Keratinocyte (primary cell): Measurements from ENCODE around the gene SNX6. TPM values are rescaled to one million over a fixed set of nuclear protein-coding genes. Genes with fewer than 3 reads are reported as not detected.
"Not testable (repeated sequence)": the region's sequence is repeated elsewhere in the genome, so short reads cannot be mapped to it uniquely, and the experiment has no call there.

Experiments used
- DNase-seq: peaks from one replicate; pipeline ENCODE4 v3.0.0-alpha.2; 2011; ENCODE audit warnings: low read depth, missing footprints, low spot score
- FAIRE-seq: peaks from 2 replicates; lab custom pipeline; 2011; peaks lifted over from hg19 to GRCh38; lab: Jason Lieb, UNC
- H2AFZ ChIP-seq: 2 replicates; pipeline ENCODE4 v1.6.0; 2012; ENCODE audit warnings: low read length, control low read depth, inconsistent platforms; ENCODE audit not compliant: control insufficient read depth
- H3K27ac ChIP-seq: 2 replicates; pipeline ENCODE4 v1.5.1; 2011; ENCODE audit warnings: low read length; ENCODE audit not compliant: control insufficient read depth, insufficient read depth
- H3K27me3 ChIP-seq: 3 replicates; pipeline ENCODE4 v1.6.0; 2011; ENCODE audit warnings: low read length; ENCODE audit not compliant: control insufficient read depth, insufficient read depth; ENCODE audit errors: extremely low read depth
- H3K36me3 ChIP-seq, 2 experiments: 2 replicates in 1 of 2; 3 replicates in 1 of 2; pipeline ENCODE4 v1.5.1; 2011; ENCODE audit warnings: low read length in 2 of 2, mild to moderate bottlenecking in 1 of 2; ENCODE audit not compliant: control insufficient read depth in 2 of 2, insufficient read depth in 2 of 2; ENCODE audit errors: extremely low read depth in 1 of 2
- H3K4me1 ChIP-seq: 3 replicates; pipeline ENCODE4 v1.5.1; 2011; ENCODE audit warnings: low read length; ENCODE audit not compliant: control insufficient read depth, insufficient read depth; ENCODE audit errors: extremely low read depth
- H3K4me2 ChIP-seq: 3 replicates; pipeline ENCODE4 v1.6.0; 2011; ENCODE audit warnings: low read depth, low read length; ENCODE audit not compliant: control insufficient read depth, insufficient read depth; ENCODE audit errors: extremely low read depth
- H3K4me3 ChIP-seq, 3 experiments: fragments of 200-600 bp in 1 of 3; sonication (generic) in 1 of 3; 2 replicates in 2 of 3; 3 replicates in 1 of 3; pipeline ENCODE4 v1.5.1; 2011 to 2016; ENCODE audit warnings: low read length in 3 of 3, mild to moderate bottlenecking in 3 of 3, control low read depth in 2 of 3, inconsistent platforms in 1 of 3, low read depth in 1 of 3, mixed read lengths in 1 of 3, mixed run types in 1 of 3, moderate library complexity in 1 of 3; ENCODE audit not compliant: control insufficient read depth in 2 of 3, insufficient read depth in 2 of 3; ENCODE audit errors: extremely low read depth in 1 of 3
- H3K79me2 ChIP-seq: 2 replicates; pipeline ENCODE4 v1.6.0; 2012; ENCODE audit warnings: low read length; ENCODE audit not compliant: control insufficient read depth, insufficient read depth
- H3K9ac ChIP-seq: 3 replicates; pipeline ENCODE4 v1.6.0; 2011; ENCODE audit warnings: low read length; ENCODE audit not compliant: control insufficient read depth, insufficient read depth; ENCODE audit errors: extremely low read depth
- H3K9me1 ChIP-seq: 3 replicates; pipeline ENCODE4 v1.6.0; 2011; ENCODE audit warnings: low read length; ENCODE audit not compliant: control insufficient read depth, insufficient read depth; ENCODE audit errors: extremely low read depth
- H3K9me3 ChIP-seq: 2 replicates; pipeline ENCODE4 v1.5.1; 2012; ENCODE audit warnings: low read depth, low read length; ENCODE audit not compliant: control insufficient read depth
- H4K20me1 ChIP-seq: 3 replicates; pipeline ENCODE4 v1.6.0; 2011; ENCODE audit warnings: low read length; ENCODE audit not compliant: control insufficient read depth, insufficient read depth; ENCODE audit errors: extremely low read depth
- dilution Hi-C: fragments of 300-500 bp; cut with MboI; formaldehyde crosslinking; loops from one replicate; pipeline ENCODE4 v1.7.0; 2020; ENCODE audit warnings: low sequenced_read_pairs; ENCODE audit not compliant: extremely low pct_ligation_motif_present
- polyA plus RNA-seq, 5 experiments: library from polyadenylated mRNA; depleted of rRNA in 3 of 5; stranded (reverse) in 3 of 5; stranded (forward) in 1 of 5; unstranded in 1 of 5; fragments of >200 nt; gene quantifications; 1 replicate in 1 of 5; 2 replicates in 3 of 5; 3 replicates in 1 of 5; pipeline versions ENCODE4 v1.2.1 to v1.2.3, GENCODE V29; 2011 to 2012; ENCODE audit warnings: missing spikeins in 2 of 5, low read depth in 1 of 5, low replicate concordance in 1 of 5
- small RNA-seq, 3 experiments: library from RNA; depleted of rRNA; stranded (forward); fragments of <200 nt; gene quantifications; one replicate each; pipeline ENCODE3, GENCODE V24; 2012; ENCODE audit warnings: low read depth in 3 of 3, low replicate concordance in 1 of 3; ENCODE audit not compliant: insufficient read length in 3 of 3

The SNX6 gene
- polyA plus RNA-seq, 1 donor (not counting 4 experiments of a cell fraction or from before 2014, with no cell fraction given), result 137 TPM

DNA sequence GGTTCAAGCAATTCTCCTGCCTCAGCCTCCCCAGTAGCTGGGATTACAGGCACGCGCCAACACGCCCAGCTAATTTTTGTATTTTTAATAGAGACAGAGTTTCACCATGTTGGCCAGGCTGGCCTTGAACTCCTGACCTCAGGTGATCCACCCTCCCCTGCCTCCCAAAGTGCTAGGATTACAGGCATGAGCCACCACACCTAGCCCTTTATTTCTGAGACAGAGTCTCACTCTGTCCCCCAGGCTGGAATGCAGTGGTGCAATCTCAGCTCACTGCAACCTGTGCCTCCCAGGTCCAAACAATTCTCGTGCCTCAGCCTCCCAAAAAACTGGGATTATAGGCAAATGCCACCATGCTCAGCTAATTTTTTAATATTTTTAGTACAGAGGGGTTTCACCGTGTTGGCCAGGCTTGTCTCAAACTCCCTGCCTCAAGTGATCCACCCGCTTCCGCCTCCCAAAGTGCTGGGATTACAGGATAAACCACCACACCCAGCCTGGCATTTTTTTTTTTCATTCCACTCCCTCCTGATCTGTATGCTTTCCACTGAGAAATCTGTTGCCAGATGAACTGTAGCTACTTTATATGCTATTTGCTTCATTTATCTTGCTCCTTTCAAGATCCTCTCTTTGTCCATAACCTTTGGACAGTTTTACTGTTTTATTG, 109.5 kb downstream of the SNX6 start:
- H3K27ac ChIP-seq, H3K9me1 ChIP-seq, H4K20me1 ChIP-seq, H3K9me3 ChIP-seq, FAIRE-seq, H3K4me1 ChIP-seq, H3K79me2 ChIP-seq, H3K27me3 ChIP-seq, H3K4me3 ChIP-seq, H3K9ac ChIP-seq, dilution Hi-C loops, H3K4me2 ChIP-seq, DNase-seq, H2AFZ ChIP-seq: not testable (repeated sequence)
- H3K36me3 ChIP-seq, result peaks cover 9 to 19% of the 10 kb centered on the region in 2 experiments

Small RNA genes within 50 kb of the gene (small RNA-seq; reads per million reads assigned to genes)
- gene RNU1-27P (0 reads per million in 3 experiments), gene RNU1-28P (0 reads per million in 3 experiments), gene RNU6-1261P (0 reads per million in 3 experiments)

Other genes with a start within 250 kb of the SNX6 start
- gene SPTSSA, start 167.9 kb downstream of the SNX6 start, polyA plus RNA-seq, result 34.6 to 43.9 TPM (median 42.3 TPM) in 3 replicates
- gene EAPP, start 90.4 kb downstream of the SNX6 start, polyA plus RNA-seq, result 23.0 to 45.3 TPM (median 26.7 TPM) in 3 replicates
- 12.3 to 30.5 TPM (median 28.4 TPM) in 3 replicates for gene CFL2, start 84.4 kb upstream of the SNX6 start, polyA plus RNA-seq
- gene BAZ1A, start 245.2 kb upstream of the SNX6 start, polyA plus RNA-seq, result 28.0 to 52.0 TPM (median 35.3 TPM) in 3 replicates